Measurements from ENCODE around the gene KCNJ10.
A peak's percentile ranks its signal among the peaks of the same experiment; 100 is the strongest.
"Not testable (repeated sequence)": the region's sequence is repeated elsewhere in the genome, so short reads cannot be mapped to it uniquely, and the experiment has no call there.

The KCNJ10 gene

GRCh38 chr1:160061369-160062229 is 8.4 kb downstream of the KCNJ10 start:
- no peak for DNase-seq (ENCODE audit: low read depth in 3 of 3)

- DNase-seq (ENCODE audit: low read depth in 3 of 3): no peak
Observed at GRCh38 chr1:160058087-160058486, 11.9 kb downstream of the KCNJ10 start.

GRCh38 chr1:160056648-160057169 is 13.3 kb downstream of the KCNJ10 start:
- DNase-seq (ENCODE audit: low read depth in 3 of 3): no peak

GRCh38 chr1:160053548-160054365 is 16.2 kb downstream of the KCNJ10 start:
- no peak for DNase-seq (ENCODE audit: low read depth in 3 of 3)

- no peak for DNase-seq (ENCODE audit: low read depth in 3 of 3)
Observed at GRCh38 chr1:160052936-160053335, 17.0 kb downstream of the KCNJ10 start.

GRCh38 chr1:160050619-160051018 is 19.3 kb downstream of the KCNJ10 start:
- no peak for DNase-seq (ENCODE audit: low read depth in 3 of 3)

- DNase-seq (ENCODE audit: low read depth in 3 of 3): not testable (repeated sequence)
Observed at GRCh38 chr1:160050182-160050581, 19.8 kb downstream of the KCNJ10 start.

GRCh38 chr1:160049101-160049500 is 20.9 kb downstream of the KCNJ10 start:
- DNase-seq (ENCODE audit: low read depth in 3 of 3): no peak

- no peak for DNase-seq (ENCODE audit: low read depth in 3 of 3)
Observed at GRCh38 chr1:160048335-160048734, 21.6 kb downstream of the KCNJ10 start.

- no peak for DNase-seq (ENCODE audit: low read depth in 3 of 3)
Observed at GRCh38 chr1:160047111-160047991, 22.6 kb downstream of the KCNJ10 start.

GRCh38 chr1:160046494-160047110 is 23.4 kb downstream of the KCNJ10 start:
- no peak for DNase-seq (ENCODE audit: low read depth in 3 of 3)

GRCh38 chr1:160045653-160046052 is 24.3 kb downstream of the KCNJ10 start:
- no peak for DNase-seq (ENCODE audit: low read depth in 3 of 3)

GRCh38 chr1:160043543-160043942 is 26.4 kb downstream of the KCNJ10 start:
- DNase-seq (ENCODE audit: low read depth in 3 of 3): no peak

- no peak for DNase-seq (ENCODE audit: low read depth in 3 of 3)
Observed at GRCh38 chr1:160040476-160040875, 29.5 kb downstream of the KCNJ10 start.

GRCh38 chr1:160032165-160032820 is 37.7 kb downstream of the KCNJ10 start:
- no peak for DNase-seq (ENCODE audit: low read depth in 3 of 3)

GRCh38 chr1:160031365-160032164 is 38.4 kb downstream of the KCNJ10 start, which contains the start of gene PIGM:
PIGM (minus strand) TSS chr1:160031990; CDS start chr1:160031739, 251 bp downstream.
- DNase-seq (ENCODE audit: low read depth in 3 of 3): peak; percentile 80 to 88 (median 85)

- DNase-seq (ENCODE audit: low read depth in 3 of 3): no peak
Observed at GRCh38 chr1:160030657-160031364, 39.1 kb downstream of the KCNJ10 start.

- DNase-seq (ENCODE audit: low read depth in 3 of 3): no peak
Observed at GRCh38 chr1:160028426-160028825, 41.5 kb downstream of the KCNJ10 start.

- DNase-seq (ENCODE audit: low read depth in 3 of 3): no peak
Observed at GRCh38 chr1:160025314-160025713, 44.6 kb downstream of the KCNJ10 start.

All from stimulated activated CD4-positive, alpha-beta T cell treated with anti-CD3 and anti-CD28 coated beads, TNF-alpha, amount 100 ng/mL, for 4 hours (primary cell).